GM19240 (cell line): ENCODE measurements around the gene CLIC6.

Source experiments
- DNase-seq: peaks from one replicate; pipeline ENCODE4 v3.0.0; 2011; ENCODE audit warnings: low spot score; ENCODE audit not compliant: insufficient read length

The CLIC6 gene

GRCh38 chr21:34668803-34669148, at the start of gene CLIC6:
Gene CLIC6 (plus strand): TSS chr21:34668994. CDS start chr21:34669389, 395 bp downstream.
- DNase-seq = no peak

- no peak for DNase-seq
Measured at GRCh38 chr21:34619841-34620665, 48.7 kb upstream of the CLIC6 start.

- no peak for DNase-seq
Measured at GRCh38 chr21:34621434-34622350, 47.1 kb upstream of the CLIC6 start.

- no peak for DNase-seq
Measured at GRCh38 chr21:34623516-34623915, 45.3 kb upstream of the CLIC6 start.

- DNase-seq = no peak
Measured at GRCh38 chr21:34625030-34625593, 43.7 kb upstream of the CLIC6 start.

- DNase-seq = no peak
Measured at GRCh38 chr21:34626131-34626530, 42.7 kb upstream of the CLIC6 start.

- DNase-seq = peak; percentile 62
Measured at GRCh38 chr21:34630536-34631143, 38.2 kb upstream of the CLIC6 start.

- DNase-seq = no peak
Measured at GRCh38 chr21:34632498-34632897, 36.3 kb upstream of the CLIC6 start.

- DNase-seq = no peak
Measured at GRCh38 chr21:34635307-34635706, 33.5 kb upstream of the CLIC6 start.

GRCh38 chr21:34636961-34637360, 31.8 kb upstream of the CLIC6 start:
- DNase-seq = no peak

GRCh38 chr21:34639250-34639649, 29.5 kb upstream of the CLIC6 start:
- DNase-seq = no peak

- peak; percentile 33 for DNase-seq
Measured at GRCh38 chr21:34639882-34640788, 28.7 kb upstream of the CLIC6 start.

- no peak for DNase-seq
Measured at GRCh38 chr21:34640858-34641257, 27.9 kb upstream of the CLIC6 start.

- no peak for DNase-seq
Measured at GRCh38 chr21:34642211-34643075, 26.4 kb upstream of the CLIC6 start.

- DNase-seq = no peak
Measured at GRCh38 chr21:34644825-34645224, 24.0 kb upstream of the CLIC6 start.

- no peak for DNase-seq
Measured at GRCh38 chr21:34647555-34647954, 21.2 kb upstream of the CLIC6 start.

- DNase-seq = no peak
Measured at GRCh38 chr21:34648739-34649297, 20.0 kb upstream of the CLIC6 start.

- no peak for DNase-seq
Measured at GRCh38 chr21:34649400-34649799, 19.4 kb upstream of the CLIC6 start.

- no peak for DNase-seq
Measured at GRCh38 chr21:34650861-34651431, 17.8 kb upstream of the CLIC6 start.
